HepG2 (cell line): ENCODE results near the gene UST. TPM values are rescaled to one million over a fixed set of nuclear protein-coding genes. Genes with fewer than 3 reads are reported as not detected.

Experiments
- CC2D1A ChIP-seq: sonication (generic); formaldehyde crosslinking; IDR thresholded peaks from 2 replicates; pipeline ENCODE4 v1.8.1; 2023; ENCODE audit warnings: mild to moderate bottlenecking, missing genetic modification reagents
- NPAS2 ChIP-seq: sonication (generic); formaldehyde crosslinking; IDR thresholded peaks from 2 replicates; pipeline ENCODE4 v1.8.0; 2022; ENCODE audit warnings: mild to moderate bottlenecking, missing genetic modification reagents, borderline replicate concordance
- NRL ChIP-seq: sonication (generic); formaldehyde crosslinking; IDR thresholded peaks from 2 replicates; pipeline ENCODE4 v1.5.0; 2020; ENCODE audit warnings: missing genetic modification reagents, mild to moderate bottlenecking, moderate library complexity, borderline replicate concordance
- SALL1 ChIP-seq: sonication (generic); formaldehyde crosslinking; IDR thresholded peaks from 2 replicates; pipeline ENCODE4 v1.8.0; 2022; ENCODE audit warnings: mild to moderate bottlenecking, missing genetic modification reagents
- SMARCE1 ChIP-seq: fragments of 450-650 bp; IDR thresholded peaks from 2 replicates; pipeline ENCODE4 v1.6.1; 2017; ENCODE audit warnings: borderline replicate concordance
- SNAPC2 ChIP-seq: sonication (generic); formaldehyde crosslinking; IDR thresholded peaks from 2 replicates; pipeline ENCODE4 v1.8.1; 2022; ENCODE audit warnings: mild to moderate bottlenecking, missing genetic modification reagents
- SRSF9 ChIP-seq: fragments of 200-400 bp; formaldehyde crosslinking; IDR thresholded peaks from 2 replicates; pipeline ENCODE4 v1.6.1; 2018; ENCODE audit warnings: borderline replicate concordance, mild to moderate bottlenecking, low read depth, low read length; ENCODE audit not compliant: insufficient read depth, poor library complexity, severe bottlenecking
- TCF7L2 ChIP-seq: IDR thresholded peaks from 2 replicates; pipeline ENCODE4 v1.6.1; 2011; ENCODE audit warnings: mild to moderate bottlenecking, low read depth, low read length, moderate library complexity
- ZMYM3 ChIP-seq: sonication (generic); formaldehyde crosslinking; IDR thresholded peaks from 2 replicates; pipeline ENCODE4 v1.5.1; 2020; ENCODE audit warnings: mild to moderate bottlenecking, missing genetic modification reagents
- ZNF562 ChIP-seq: sonication (generic); formaldehyde crosslinking; IDR thresholded peaks from 2 replicates; pipeline ENCODE4 v1.8.0; 2022; ENCODE audit warnings: missing genetic modification reagents, borderline replicate concordance
- ZNF567 ChIP-seq: sonication (generic); formaldehyde crosslinking; IDR thresholded peaks from 2 replicates; pipeline ENCODE4 v1.8.1; 2023; ENCODE audit warnings: mild to moderate bottlenecking, missing genetic modification reagents, borderline replicate concordance
- ZNF660 ChIP-seq: sonication (generic); formaldehyde crosslinking; IDR thresholded peaks from 2 replicates; pipeline ENCODE4 v1.5.1; 2020; ENCODE audit warnings: mild to moderate bottlenecking, low read depth, missing genetic modification reagents, borderline replicate concordance
- ZNF746 ChIP-seq: sonication (generic); formaldehyde crosslinking; IDR thresholded peaks from 2 replicates; pipeline ENCODE4 v1.8.0; 2022; ENCODE audit warnings: mild to moderate bottlenecking, missing genetic modification reagents
- polyA plus RNA-seq, 8 experiments: library from polyadenylated mRNA; depleted of rRNA in 3 of 8; stranded (reverse) in 7 of 8; unstranded in 1 of 8; fragments of >200 nt; fragmentation: Illumina TruSeq in 4 of 8; extraction: Trizol in 4 of 8; gene quantifications; 2 replicates each; pipeline versions ENCODE4 v1.2.1 to v1.2.3, GENCODE V29; 2011 to 2016; ENCODE audit warnings: low read depth in 4 of 8, missing spikeins in 1 of 8, mixed read lengths in 1 of 8; ENCODE audit not compliant: insufficient read depth in 1 of 8
- total RNA-seq, 5 experiments: library from RNA; depleted of rRNA; stranded (reverse); fragments of >200 nt; fragmentation: Illumina TruSeq; extraction: Trizol; gene quantifications; 2 replicates each; pipeline ENCODE4 v1.2.3, GENCODE V29; 2016; ENCODE audit warnings: low read depth in 1 of 5
- TF ChIP-seq, protein P1 (sequence below): sonication (generic); formaldehyde crosslinking; IDR thresholded peaks from 2 replicates; pipeline ENCODE4 v1.5.1; 2020; ENCODE audit warnings: missing genetic modification reagents, mild to moderate bottlenecking, borderline replicate concordance
- TF ChIP-seq, protein P2 (sequence below): sonication (generic); formaldehyde crosslinking; IDR thresholded peaks from 2 replicates; pipeline ENCODE4 v1.4.0; 2020; ENCODE audit warnings: missing genetic modification reagents, borderline replicate concordance
- TF ChIP-seq, protein P3 (sequence below): sonication (generic); formaldehyde crosslinking; IDR thresholded peaks from 2 replicates; pipeline ENCODE4 v1.4.0; 2020; ENCODE audit warnings: missing genetic modification reagents
- TF ChIP-seq, protein P4 (sequence below): IDR thresholded peaks from 2 replicates; pipeline ENCODE4 v1.6.1; 2018; ENCODE audit warnings: missing genetic modification reagents

UST gene
- total and polyA plus RNA-seq, 2 of the 13 experiments (the other 11 are each of a cell fraction or from before 2014, with no cell fraction given), result 0.27 TPM; not detected in 1

DNA sequence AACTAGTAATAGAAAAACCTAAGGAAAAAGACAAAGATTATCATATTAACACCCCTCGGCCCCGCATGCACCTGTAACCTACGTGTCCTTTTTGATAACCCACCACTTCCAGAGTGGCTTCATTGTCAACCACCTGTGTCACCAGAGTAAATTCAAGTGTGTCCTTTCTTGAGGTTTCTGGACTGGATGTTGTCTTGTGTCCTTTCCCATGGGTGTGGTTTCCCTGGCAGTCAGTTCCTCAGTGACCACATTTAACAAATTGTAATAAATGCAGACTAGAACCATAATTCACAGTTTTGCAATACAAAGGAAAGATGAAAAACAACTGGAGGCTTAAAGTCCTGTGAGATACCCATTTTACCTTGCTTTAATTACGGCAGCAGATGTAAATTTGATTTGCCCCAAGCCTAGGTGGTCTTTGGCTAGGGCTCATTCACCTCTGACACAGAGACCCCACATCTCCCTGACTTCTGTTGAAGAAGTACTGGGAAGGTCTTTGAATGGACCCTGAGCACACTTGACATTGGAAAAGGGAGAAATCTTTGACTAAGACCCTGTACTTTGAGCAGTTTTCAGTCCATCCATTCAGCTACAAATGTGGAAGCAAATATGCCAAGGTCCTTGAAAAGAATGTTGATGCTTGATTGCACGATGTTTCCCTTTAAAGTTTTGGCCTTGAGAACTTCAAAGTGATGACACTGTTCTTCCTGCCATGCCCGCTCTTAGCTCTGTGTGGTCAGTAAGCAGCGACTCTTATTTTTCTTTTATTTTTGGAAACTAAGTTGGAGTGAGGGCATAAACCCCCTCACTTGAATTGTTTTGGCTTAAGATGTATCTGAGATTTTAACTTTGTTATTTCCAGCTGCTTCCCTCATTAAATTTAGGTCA lies 232.4 kb downstream of the UST start (continued):
- no peak for TF ChIP-seq ZNF660 (CRISPR knock-in tag)
- peak; percentile 78 for TF ChIP-seq TCF7L2
- no peak for TF ChIP-seq NRL (CRISPR knock-in tag)
- no peak for TF ChIP-seq ZNF567 (CRISPR knock-in tag)
- TF ChIP-seq, protein P1, sequence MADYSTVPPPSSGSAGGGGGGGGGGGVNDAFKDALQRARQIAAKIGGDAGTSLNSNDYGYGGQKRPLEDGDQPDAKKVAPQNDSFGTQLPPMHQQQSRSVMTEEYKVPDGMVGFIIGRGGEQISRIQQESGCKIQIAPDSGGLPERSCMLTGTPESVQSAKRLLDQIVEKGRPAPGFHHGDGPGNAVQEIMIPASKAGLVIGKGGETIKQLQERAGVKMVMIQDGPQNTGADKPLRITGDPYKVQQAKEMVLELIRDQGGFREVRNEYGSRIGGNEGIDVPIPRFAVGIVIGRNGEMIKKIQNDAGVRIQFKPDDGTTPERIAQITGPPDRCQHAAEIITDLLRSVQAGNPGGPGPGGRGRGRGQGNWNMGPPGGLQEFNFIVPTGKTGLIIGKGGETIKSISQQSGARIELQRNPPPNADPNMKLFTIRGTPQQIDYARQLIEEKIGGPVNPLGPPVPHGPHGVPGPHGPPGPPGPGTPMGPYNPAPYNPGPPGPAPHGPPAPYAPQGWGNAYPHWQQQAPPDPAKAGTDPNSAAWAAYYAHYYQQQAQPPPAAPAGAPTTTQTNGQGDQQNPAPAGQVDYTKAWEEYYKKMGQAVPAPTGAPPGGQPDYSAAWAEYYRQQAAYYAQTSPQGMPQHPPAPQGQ (CRISPR knock-in tag), result no peak
- TF ChIP-seq, protein P2, sequence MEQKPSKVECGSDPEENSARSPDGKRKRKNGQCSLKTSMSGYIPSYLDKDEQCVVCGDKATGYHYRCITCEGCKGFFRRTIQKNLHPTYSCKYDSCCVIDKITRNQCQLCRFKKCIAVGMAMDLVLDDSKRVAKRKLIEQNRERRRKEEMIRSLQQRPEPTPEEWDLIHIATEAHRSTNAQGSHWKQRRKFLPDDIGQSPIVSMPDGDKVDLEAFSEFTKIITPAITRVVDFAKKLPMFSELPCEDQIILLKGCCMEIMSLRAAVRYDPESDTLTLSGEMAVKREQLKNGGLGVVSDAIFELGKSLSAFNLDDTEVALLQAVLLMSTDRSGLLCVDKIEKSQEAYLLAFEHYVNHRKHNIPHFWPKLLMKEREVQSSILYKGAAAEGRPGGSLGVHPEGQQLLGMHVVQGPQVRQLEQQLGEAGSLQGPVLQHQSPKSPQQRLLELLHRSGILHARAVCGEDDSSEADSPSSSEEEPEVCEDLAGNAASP (CRISPR knock-in tag), result peak; percentile 76; the same call in 1 of the 2 replicates
- TF ChIP-seq SNAPC2 (CRISPR knock-in tag), result peak; percentile 71
- TF ChIP-seq, protein P3, sequence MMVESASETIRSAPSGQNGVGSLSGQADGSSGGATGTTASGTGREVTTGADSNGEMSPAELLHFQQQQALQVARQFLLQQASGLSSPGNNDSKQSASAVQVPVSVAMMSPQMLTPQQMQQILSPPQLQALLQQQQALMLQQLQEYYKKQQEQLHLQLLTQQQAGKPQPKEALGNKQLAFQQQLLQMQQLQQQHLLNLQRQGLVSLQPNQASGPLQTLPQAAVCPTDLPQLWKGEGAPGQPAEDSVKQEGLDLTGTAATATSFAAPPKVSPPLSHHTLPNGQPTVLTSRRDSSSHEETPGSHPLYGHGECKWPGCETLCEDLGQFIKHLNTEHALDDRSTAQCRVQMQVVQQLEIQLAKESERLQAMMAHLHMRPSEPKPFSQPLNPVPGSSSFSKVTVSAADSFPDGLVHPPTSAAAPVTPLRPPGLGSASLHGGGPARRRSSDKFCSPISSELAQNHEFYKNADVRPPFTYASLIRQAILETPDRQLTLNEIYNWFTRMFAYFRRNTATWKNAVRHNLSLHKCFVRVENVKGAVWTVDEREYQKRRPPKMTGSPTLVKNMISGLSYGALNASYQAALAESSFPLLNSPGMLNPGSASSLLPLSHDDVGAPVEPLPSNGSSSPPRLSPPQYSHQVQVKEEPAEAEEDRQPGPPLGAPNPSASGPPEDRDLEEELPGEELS (CRISPR knock-in tag), result peak; percentile 90
- TF ChIP-seq NPAS2, result no peak
- no peak for TF ChIP-seq ZNF562 (CRISPR knock-in tag)
- 0 out of 2 replicates have a peak, but pooled peaks have one; percentile 28 for TF ChIP-seq ZNF746 (CRISPR knock-in tag)
- TF ChIP-seq ZMYM3 (CRISPR knock-in tag), result peak; percentile 30; the same call in 1 of the 2 replicates
- peak; percentile 82; the same call in 1 of the 2 replicates for TF ChIP-seq SALL1
- TF ChIP-seq CC2D1A (CRISPR knock-in tag), result no peak
- TF ChIP-seq, protein P4, sequence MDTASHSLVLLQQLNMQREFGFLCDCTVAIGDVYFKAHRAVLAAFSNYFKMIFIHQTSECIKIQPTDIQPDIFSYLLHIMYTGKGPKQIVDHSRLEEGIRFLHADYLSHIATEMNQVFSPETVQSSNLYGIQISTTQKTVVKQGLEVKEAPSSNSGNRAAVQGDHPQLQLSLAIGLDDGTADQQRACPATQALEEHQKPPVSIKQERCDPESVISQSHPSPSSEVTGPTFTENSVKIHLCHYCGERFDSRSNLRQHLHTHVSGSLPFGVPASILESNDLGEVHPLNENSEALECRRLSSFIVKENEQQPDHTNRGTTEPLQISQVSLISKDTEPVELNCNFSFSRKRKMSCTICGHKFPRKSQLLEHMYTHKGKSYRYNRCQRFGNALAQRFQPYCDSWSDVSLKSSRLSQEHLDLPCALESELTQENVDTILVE (CRISPR knock-in tag), result no peak; the same call in 1 of the 2 replicates
- 0 out of 2 replicates have a peak, but pooled peaks have one; percentile 36 for TF ChIP-seq SMARCE1
- TF ChIP-seq SRSF9, result no peak
